IPS-20b (cell line): ENCODE data around the gene HNRNPD.
"Not testable (repeated sequence)": the region's sequence is repeated elsewhere in the genome, so short reads cannot be mapped to it uniquely, and the experiment has no call there.

Experiments
- H3K27ac ChIP-seq: one replicate; pipeline ENCODE4 v1.5.1; 2013; ENCODE audit warnings: low read length
- H3K27me3 ChIP-seq: 2 replicates; pipeline ENCODE4 v1.6.1; 2013; ENCODE audit warnings: mild to moderate bottlenecking, low read length, inconsistent platforms; ENCODE audit not compliant: insufficient read depth
- H3K36me3 ChIP-seq: 2 replicates; pipeline ENCODE4 v1.6.1; 2013; ENCODE audit warnings: low read depth, mild to moderate bottlenecking, inconsistent platforms, low read length, moderate library complexity; ENCODE audit not compliant: insufficient read depth
- H3K4me1 ChIP-seq: 2 replicates; pipeline ENCODE4 v1.6.1; 2013; ENCODE audit warnings: mild to moderate bottlenecking, control low read depth, inconsistent platforms, low read length, moderate library complexity; ENCODE audit not compliant: insufficient read depth
- H3K4me3 ChIP-seq: 2 replicates; pipeline ENCODE4 v1.5.1; 2013; ENCODE audit warnings: mild to moderate bottlenecking, low read length, inconsistent platforms
- H3K9ac ChIP-seq: 2 replicates; pipeline ENCODE4 v1.6.1; 2013; ENCODE audit warnings: low read depth, mild to moderate bottlenecking, inconsistent platforms, low read length, moderate library complexity
- H3K9me3 ChIP-seq: 2 replicates; pipeline ENCODE4 v1.6.1; 2013; ENCODE audit warnings: mild to moderate bottlenecking, low read depth, low read length, inconsistent platforms; ENCODE audit not compliant: insufficient read depth

Gene HNRNPD

DNA sequence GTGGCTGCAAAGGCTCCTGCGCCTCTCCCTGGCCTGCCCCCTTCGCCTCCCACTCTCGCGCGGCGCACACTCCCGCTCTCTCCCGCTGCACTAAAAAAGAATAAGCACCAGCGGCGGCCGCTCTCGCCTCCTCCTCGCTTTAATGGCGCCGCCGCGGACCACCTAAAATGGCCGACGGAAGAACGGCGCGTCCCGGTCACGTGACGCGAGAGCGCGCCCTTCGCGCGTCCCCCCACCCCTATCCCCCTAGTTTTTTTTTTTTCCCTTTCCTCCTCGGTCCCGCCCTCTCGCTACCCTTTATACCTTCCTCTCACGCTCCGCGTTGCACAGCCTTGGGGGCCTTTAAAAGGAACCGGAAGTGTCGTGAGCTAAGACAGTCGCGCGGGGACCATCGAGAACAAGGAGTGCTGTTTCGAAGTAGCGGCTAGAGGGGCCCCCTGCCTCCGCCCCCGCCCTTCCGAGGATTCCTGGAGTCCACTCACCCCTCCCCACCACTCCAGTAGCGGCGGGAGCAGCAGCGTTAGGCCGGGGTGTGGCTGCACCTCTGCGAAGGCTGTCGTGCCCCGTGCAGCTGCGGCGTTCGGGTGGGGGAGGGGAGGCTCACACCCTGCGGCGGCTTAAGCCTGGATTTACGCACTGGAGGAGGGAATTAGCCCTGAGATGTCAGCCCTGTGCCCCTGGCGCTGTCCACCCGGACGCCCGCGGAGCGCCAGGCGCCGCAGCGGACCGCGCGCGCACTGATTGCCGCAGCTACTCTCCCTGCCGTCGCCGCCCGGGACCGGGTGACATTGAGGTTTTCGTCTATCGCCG, at the start of gene HNRNPD:
Gene HNRNPD (minus strand): TSS at position 176 of the 810 bp plus-strand sequence. CDS start 313 bp downstream, outside the sequence.
- peaks cover 10% of the 10 kb centered on the region; the same call in 1 of the 2 replicates for H3K4me1 ChIP-seq
- peak within 1 kb of the TSS; percentile 100 for H3K4me3 ChIP-seq
- peak within 1 kb of the TSS; percentile 100 for H3K9ac ChIP-seq
- peaks cover 44% of the 10 kb centered on the region for H3K36me3 ChIP-seq
- no peaks in the 10 kb centered on the region for H3K9me3 ChIP-seq
- no peaks in the 10 kb centered on the region for H3K27me3 ChIP-seq
- peak within 1 kb of the TSS; percentile 100 for H3K27ac ChIP-seq

GRCh38 chr4:82422616-82423015, 48.8 kb upstream of the HNRNPD start:
- Histone ChIP-seq H3K4me3 (no peak overlapping the region), H3K9ac (no peak overlapping the region), H3K36me3 (peaks cover 48% of the 10 kb centered on the region), H3K27me3 (no peaks in the 10 kb centered on the region), H3K9me3 (no peaks in the 10 kb centered on the region), H3K4me1 (peaks cover 3% of the 10 kb centered on the region; the same call in 1 of the 2 replicates), H3K27ac (no peak overlapping the region)

DNA sequence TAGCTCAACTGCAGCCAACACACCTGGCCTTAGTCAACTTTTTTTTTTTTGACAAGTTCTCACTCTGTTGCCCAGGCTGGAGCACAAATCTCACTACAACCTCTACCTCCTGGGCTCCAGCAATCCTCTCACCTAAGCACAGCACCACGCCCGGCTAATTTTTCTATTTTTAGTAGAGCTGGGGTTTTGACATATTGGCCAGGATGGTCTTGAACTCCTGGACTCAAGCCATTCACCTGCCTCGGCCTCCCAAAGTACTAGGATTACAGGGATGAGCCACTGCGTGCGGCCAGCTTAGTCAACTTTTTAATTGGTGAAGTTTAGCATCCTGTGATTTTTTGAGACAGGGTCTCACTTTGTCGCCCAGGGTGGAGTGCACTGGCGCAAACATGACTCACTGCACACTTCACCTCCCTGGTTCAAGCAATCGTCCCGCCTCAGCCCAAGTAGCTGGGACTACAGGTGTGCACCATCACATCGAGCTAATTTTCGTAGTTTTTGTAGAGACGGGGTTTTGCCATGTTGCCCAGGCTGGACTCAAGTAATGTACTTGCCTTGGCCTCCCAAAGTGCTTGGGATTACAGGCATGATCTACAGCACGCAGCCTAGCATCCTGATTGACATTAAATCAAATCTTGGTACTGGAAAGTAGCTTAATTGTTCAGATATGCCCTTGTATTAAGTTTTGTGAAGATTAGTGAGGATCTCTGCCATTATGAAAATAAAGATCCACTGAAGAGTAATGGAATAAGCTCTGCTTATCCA, 48.2 kb upstream of the HNRNPD start:
- Histone ChIP-seq H3K4me3 (no peak overlapping the region), H3K36me3 (peaks cover 42% of the 10 kb centered on the region), H3K27me3 (no peaks in the 10 kb centered on the region), H3K9ac (no peak overlapping the region), H3K4me1 (peaks cover 3% of the 10 kb centered on the region; the same call in 1 of the 2 replicates), H3K9me3 (no peaks in the 10 kb centered on the region), H3K27ac (no peak overlapping the region)

- no peaks in the 10 kb centered on the region; the same call in 1 of the 2 replicates for H3K9me3 ChIP-seq
- H3K36me3 ChIP-seq, result peaks cover 17% of the 10 kb centered on the region
- H3K27me3 ChIP-seq, result no peaks in the 10 kb centered on the region
- no peak overlapping the region for H3K4me3 ChIP-seq
- no peaks in the 10 kb centered on the region; the same call in 1 of the 2 replicates for H3K4me1 ChIP-seq
- no peak overlapping the region for H3K27ac ChIP-seq
- no peak overlapping the region for H3K9ac ChIP-seq
Observed at GRCh38 chr4:82419451-82419850, 45.7 kb upstream of the HNRNPD start.

- Histone ChIP-seq H3K27ac (no peak overlapping the region), H3K9me3 (no peaks in the 10 kb centered on the region; the same call in 1 of the 2 replicates), H3K4me1 (no peaks in the 10 kb centered on the region; the same call in 1 of the 2 replicates), H3K27me3 (no peaks in the 10 kb centered on the region), H3K36me3 (no peaks in the 10 kb centered on the region), H3K4me3 (no peak overlapping the region), H3K9ac (no peak overlapping the region)
Observed at GRCh38 chr4:82415922-82416365, 42.2 kb upstream of the HNRNPD start.

DNA sequence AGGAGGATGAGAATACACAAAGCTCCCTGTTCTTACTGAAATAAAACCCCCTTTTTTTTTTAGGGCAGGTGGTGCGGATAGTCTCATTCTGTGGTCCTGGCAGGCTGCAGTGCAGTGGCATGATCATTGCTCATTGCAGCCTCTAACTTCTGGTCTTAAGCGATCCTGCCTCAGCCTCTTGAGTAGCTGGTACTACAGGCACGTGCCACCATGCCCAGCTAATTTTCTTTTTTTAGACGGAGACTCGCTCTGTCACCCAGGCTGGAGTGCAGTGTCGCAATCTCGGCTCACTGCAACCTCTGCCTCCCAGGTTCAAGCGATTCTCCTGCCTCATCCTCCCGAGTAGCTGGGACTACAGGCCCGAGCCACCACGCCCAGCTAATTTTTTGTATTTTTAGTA, 41.3 kb upstream of the HNRNPD start:
- H3K9me3 ChIP-seq, H3K27me3 ChIP-seq, H3K4me1 ChIP-seq, H3K4me3 ChIP-seq, H3K9ac ChIP-seq, H3K36me3 ChIP-seq, H3K27ac ChIP-seq: not testable (repeated sequence)

GRCh38 chr4:82403725-82404124, 29.9 kb upstream of the HNRNPD start:
- Histone ChIP-seq H3K27ac (no peak overlapping the region), H3K9ac (no peak overlapping the region), H3K4me3 (no peak overlapping the region), H3K4me1 (no peaks in the 10 kb centered on the region), H3K36me3 (no peaks in the 10 kb centered on the region), H3K27me3 (no peaks in the 10 kb centered on the region), H3K9me3 (no peaks in the 10 kb centered on the region)

DNA sequence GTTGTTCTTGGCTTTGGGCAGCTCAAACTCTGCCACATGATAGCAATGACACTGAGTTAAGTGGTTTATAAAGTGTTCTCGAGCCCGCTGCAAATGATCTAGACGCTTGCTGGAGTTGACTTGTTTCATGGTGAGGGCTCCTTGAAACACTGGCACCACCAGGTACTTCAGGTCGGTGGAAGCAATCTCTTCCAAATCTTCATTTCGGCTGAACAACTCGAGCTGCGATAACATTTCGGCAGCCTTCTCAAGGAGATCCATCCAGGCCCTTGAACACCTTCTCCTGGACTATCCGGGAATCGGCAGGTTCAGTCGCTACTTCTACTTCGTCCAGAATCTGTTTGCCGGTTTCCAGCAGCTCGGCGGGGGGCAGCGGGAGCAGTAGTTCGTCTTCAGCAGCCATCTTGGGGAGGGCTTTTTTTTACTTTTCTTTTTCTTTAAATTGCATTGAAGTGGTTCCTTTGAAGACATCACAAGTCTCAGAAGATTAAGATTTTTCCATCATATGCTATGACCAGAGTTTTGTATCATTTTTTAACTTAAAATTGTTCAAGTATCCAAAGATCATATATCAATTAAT, 28.5 kb upstream of the HNRNPD start:
- Histone ChIP-seq H3K36me3 (no peaks in the 10 kb centered on the region), H3K4me1 (no peaks in the 10 kb centered on the region), H3K4me3 (no peak overlapping the region), H3K9me3 (no peaks in the 10 kb centered on the region), H3K9ac (no peak overlapping the region), H3K27ac (no peak overlapping the region), H3K27me3 (no peaks in the 10 kb centered on the region)

DNA sequence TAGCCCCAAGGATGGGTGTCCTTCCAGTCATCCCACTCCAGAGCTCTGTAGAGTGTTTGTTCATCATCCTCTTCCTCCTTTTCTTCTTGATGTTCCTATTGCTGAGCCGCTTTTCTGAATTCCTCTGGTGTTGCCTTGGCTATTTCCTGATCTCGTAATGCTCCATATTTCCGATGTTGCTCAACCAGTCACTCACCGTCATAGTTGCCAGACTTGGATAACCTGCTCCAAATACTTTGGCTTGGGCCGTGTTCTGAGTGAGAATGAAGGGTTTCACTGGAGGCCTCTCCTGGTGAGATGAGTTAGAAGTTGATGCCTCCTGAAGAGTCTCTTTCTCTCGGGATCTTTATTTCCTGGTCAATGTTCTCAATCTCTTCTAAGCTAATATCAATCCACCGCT, 27.8 kb upstream of the HNRNPD start:
- Histone ChIP-seq H3K4me1 (no peaks in the 10 kb centered on the region), H3K9me3 (no peaks in the 10 kb centered on the region), H3K9ac (no peak overlapping the region), H3K36me3 (no peaks in the 10 kb centered on the region), H3K4me3 (no peak overlapping the region), H3K27me3 (no peaks in the 10 kb centered on the region), H3K27ac (no peak overlapping the region)

DNA sequence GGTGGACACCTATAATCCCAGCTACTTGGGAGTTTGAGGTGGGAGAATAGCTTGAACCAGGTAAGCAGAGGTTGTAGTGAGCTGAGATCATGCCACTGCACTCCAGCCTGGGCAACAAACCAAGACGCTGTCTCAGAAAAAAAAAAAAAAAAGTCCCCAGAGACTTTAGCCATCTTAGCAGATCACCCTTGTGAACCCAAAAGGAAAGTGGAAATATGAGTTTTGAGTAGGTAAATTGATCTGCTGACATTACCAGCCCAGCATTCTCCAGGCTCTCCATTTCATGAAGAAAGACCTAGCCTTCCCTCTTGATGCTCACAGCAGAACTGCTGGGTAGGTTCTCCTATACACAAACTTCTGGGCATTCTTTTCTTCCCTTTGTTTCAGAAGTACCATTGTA, 24.5 kb upstream of the HNRNPD start:
- no peak overlapping the region for H3K27ac ChIP-seq
- H3K4me1 ChIP-seq, result no peaks in the 10 kb centered on the region
- H3K27me3 ChIP-seq, result no peaks in the 10 kb centered on the region
- no peak overlapping the region for H3K4me3 ChIP-seq
- H3K9ac ChIP-seq, result no peak overlapping the region
- no peaks in the 10 kb centered on the region for H3K9me3 ChIP-seq
- no peaks in the 10 kb centered on the region for H3K36me3 ChIP-seq

DNA sequence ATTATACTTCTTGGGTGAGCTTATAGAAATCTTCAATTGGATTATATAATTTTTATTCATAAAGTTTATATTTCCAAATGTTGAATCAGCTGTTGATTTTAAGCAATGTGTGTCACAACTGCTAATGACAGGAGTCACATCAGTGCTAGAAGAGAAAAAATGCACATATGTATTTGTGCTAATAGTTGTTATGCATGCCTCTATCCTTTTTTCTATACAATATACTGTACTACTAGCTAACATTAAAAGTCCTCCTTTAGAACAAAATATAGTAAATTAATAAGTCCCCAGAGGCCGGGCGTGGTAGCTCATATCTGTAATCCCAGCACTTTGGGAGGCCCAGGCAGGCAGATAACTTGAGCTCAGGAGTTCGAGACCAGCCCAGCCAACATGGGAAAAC, 23.7 kb upstream of the HNRNPD start:
- H3K9ac ChIP-seq, result no peak overlapping the region
- no peaks in the 10 kb centered on the region for H3K4me1 ChIP-seq
- no peak overlapping the region for H3K27ac ChIP-seq
- H3K9me3 ChIP-seq, result no peaks in the 10 kb centered on the region
- H3K36me3 ChIP-seq, result no peaks in the 10 kb centered on the region
- H3K27me3 ChIP-seq, result no peaks in the 10 kb centered on the region
- H3K4me3 ChIP-seq, result no peak overlapping the region
